GM21423 (cell line): ENCODE results near the gene RIT2.
"Not testable (repeated sequence)": the region's sequence is repeated elsewhere in the genome, so short reads cannot be mapped to it uniquely, and the experiment has no call there.

Source experiments
- ATAC-seq: cut with Tn5 transposase; IDR thresholded peaks from one replicate; pipeline ENCODE4 v1.9.1; 2021; ENCODE audit warnings: mild to moderate bottlenecking, moderate library complexity; ENCODE audit not compliant: unreplicated experiment

The RIT2 gene

GRCh38 chr18:42854558-42854957 is 260.9 kb downstream of the RIT2 start:
- ATAC-seq: no peak

- no peak for ATAC-seq
Observed at GRCh38 chr18:42850174-42851083, 265.1 kb downstream of the RIT2 start.

GRCh38 chr18:42839408-42839807 is 276.1 kb downstream of the RIT2 start:
- no peak for ATAC-seq

GRCh38 chr18:42838546-42839145 is 276.8 kb downstream of the RIT2 start:
- ATAC-seq: no peak

GRCh38 chr18:42830936-42831335 is 284.5 kb downstream of the RIT2 start:
- no peak for ATAC-seq

- no peak for ATAC-seq
Observed at GRCh38 chr18:42828881-42829280, 286.6 kb downstream of the RIT2 start.

- no peak for ATAC-seq
Observed at GRCh38 chr18:42824178-42824577, 291.3 kb downstream of the RIT2 start.

GRCh38 chr18:42822711-42823110 is 292.8 kb downstream of the RIT2 start:
- ATAC-seq: no peak

- ATAC-seq: no peak
Observed at GRCh38 chr18:42821492-42821891, 294.0 kb downstream of the RIT2 start.

- no peak for ATAC-seq
Observed at GRCh38 chr18:42814618-42815017, 300.9 kb downstream of the RIT2 start.

- ATAC-seq: no peak
Observed at GRCh38 chr18:42814184-42814583, 301.3 kb downstream of the RIT2 start.

- ATAC-seq: no peak
Observed at GRCh38 chr18:42813570-42813969, 301.9 kb downstream of the RIT2 start.

- ATAC-seq: no peak
Observed at GRCh38 chr18:42807887-42808286, 307.6 kb downstream of the RIT2 start.

GRCh38 chr18:42801706-42802105 is 313.8 kb downstream of the RIT2 start:
- no peak for ATAC-seq

- ATAC-seq: no peak
Observed at GRCh38 chr18:42798606-42799170, 316.8 kb downstream of the RIT2 start.

GRCh38 chr18:42795213-42795789 is 320.2 kb downstream of the RIT2 start:
- not testable (repeated sequence) for ATAC-seq

- no peak for ATAC-seq
Observed at GRCh38 chr18:42792731-42793130, 322.8 kb downstream of the RIT2 start.

GRCh38 chr18:42784632-42785031 is 330.9 kb downstream of the RIT2 start:
- ATAC-seq: no peak

GRCh38 chr18:42782929-42783328 is 332.6 kb downstream of the RIT2 start:
- no peak for ATAC-seq

- ATAC-seq: no peak
Observed at GRCh38 chr18:42781298-42781815, 334.1 kb downstream of the RIT2 start.

- ATAC-seq: no peak
Observed at GRCh38 chr18:42780171-42780570, 335.3 kb downstream of the RIT2 start.
